LNCAP (cell line): Measurements from ENCODE around the gene CNTNAP2.

ENCODE experiments used
- TF ChIP-seq, protein P1 (sequence below): fragments of 450-650 bp; IDR thresholded peaks from 2 replicates; pipeline ENCODE4 v1.5.1; 2017; ENCODE audit warnings: mild to moderate bottlenecking

The CNTNAP2 gene

DNA sequence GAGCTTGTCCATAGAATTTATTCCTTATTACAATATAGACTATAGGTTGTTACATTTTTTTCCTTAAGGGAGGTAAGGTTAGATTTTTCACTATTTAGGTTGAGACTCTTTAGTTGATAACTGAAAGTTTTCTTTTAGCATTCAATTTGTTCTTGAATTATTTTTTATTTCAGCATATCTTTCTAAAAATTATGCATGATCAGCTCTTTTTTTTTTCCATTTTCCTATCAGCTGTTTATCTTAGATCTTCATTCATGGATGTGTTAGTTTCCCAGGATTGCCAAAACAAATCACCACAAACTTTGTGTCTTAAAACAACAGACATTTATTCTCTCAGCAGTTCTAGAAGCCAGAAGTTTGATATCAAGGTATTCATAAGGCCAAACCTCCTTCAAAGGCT lies 1558.1 kb downstream of the CNTNAP2 start:
- TF ChIP-seq, protein P1, sequence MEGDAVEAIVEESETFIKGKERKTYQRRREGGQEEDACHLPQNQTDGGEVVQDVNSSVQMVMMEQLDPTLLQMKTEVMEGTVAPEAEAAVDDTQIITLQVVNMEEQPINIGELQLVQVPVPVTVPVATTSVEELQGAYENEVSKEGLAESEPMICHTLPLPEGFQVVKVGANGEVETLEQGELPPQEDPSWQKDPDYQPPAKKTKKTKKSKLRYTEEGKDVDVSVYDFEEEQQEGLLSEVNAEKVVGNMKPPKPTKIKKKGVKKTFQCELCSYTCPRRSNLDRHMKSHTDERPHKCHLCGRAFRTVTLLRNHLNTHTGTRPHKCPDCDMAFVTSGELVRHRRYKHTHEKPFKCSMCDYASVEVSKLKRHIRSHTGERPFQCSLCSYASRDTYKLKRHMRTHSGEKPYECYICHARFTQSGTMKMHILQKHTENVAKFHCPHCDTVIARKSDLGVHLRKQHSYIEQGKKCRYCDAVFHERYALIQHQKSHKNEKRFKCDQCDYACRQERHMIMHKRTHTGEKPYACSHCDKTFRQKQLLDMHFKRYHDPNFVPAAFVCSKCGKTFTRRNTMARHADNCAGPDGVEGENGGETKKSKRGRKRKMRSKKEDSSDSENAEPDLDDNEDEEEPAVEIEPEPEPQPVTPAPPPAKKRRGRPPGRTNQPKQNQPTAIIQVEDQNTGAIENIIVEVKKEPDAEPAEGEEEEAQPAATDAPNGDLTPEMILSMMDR, result no peak

DNA sequence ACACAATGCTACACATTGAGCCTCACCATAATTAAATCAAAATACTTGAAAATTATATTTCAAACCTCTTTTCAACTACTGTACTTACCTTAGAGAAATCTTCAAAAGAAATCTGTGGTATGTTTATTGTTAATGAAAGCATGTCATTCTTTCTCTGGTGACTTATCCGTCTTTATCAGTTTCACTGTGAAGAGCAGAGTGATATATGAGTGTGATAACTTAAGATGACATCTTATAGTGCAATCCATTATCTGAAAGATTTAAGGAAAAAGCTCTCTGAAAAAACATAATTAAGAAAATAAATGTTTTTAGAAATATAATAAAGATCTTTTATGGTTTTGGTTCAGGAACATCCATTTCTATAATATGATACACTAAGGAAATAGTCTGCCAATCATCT lies 1562.3 kb downstream of the CNTNAP2 start:
- TF ChIP-seq, protein P1, result no peak

DNA sequence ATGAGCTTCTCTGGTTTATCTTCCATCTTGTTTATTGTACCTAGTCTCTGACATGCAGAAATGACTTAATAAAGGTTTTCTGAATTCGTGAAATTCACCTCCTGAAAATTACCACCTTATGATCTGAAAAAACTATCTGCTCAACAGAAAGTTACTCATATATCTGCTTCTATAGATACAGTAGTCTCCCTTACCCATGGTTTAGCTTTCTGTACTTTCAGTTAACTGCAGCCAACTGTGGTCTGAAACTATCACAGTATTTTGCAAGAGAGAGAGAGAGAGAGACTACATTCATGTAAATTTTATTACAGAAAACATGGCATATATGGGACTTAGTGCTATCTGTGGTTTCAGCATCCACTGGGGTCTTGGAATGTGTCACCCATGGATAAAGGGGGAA lies 1564.9 kb downstream of the CNTNAP2 start:
- TF ChIP-seq, protein P1, result no peak

DNA sequence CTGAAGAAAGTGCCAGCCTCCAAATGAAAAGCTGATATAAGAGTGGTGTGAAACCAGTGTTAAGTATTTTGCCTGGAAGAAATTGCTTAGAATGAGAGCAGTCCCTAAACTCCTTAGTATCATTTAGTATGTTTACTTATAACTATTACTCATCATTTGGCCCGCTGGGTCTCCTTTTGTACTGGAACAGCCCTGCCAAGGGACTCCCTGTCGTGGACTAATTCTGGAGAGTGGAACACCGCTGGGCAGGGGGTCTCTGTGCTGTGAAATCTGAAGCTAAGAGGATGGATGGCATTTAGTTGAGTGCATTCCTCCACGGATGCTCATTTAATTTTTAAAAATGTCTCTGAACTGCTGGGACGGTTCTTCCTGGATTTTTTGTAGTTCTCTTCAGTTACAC lies 1584.1 kb downstream of the CNTNAP2 start:
- TF ChIP-seq, protein P1, result no peak

DNA sequence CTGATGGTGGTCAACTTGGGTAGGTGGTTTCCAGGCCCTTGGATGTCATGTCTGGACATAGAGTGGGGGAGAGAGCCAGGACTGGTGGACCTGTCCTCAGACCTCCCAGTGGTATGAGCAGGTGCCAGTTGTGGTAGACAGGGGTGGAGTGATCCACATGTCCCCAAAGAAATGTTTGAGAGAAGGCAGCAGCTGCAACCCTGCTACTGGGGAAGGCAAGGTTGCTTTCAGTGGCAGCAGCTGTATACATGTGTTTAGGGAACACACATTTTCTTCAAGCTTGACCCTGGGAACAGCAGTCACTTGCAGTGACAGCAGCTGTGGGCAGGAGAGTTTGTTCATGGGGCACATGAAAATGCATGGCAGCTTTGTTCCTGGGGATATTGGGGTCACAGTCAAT lies 1591.3 kb downstream of the CNTNAP2 start:
- TF ChIP-seq, protein P1, result no peak

DNA sequence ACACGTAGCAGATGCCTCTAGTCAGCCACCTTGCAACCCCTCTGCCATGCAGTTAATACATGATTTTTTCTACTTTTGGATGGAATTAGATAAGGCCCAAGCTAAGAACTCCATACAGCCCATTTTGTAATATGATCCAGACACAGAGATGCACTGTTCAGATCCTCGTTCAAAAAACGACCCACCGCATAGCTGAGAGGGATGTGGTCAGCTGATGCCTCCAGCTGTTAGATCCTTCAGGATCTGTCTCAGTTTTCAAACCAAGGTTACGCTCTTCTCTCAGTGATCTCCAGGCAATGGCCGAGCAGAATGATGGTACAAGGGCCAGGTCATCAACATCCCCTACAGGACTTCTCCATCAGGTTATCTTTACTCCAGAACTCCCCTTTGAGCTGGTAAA lies 1592.3 kb downstream of the CNTNAP2 start:
- TF ChIP-seq, protein P1, result no peak

DNA sequence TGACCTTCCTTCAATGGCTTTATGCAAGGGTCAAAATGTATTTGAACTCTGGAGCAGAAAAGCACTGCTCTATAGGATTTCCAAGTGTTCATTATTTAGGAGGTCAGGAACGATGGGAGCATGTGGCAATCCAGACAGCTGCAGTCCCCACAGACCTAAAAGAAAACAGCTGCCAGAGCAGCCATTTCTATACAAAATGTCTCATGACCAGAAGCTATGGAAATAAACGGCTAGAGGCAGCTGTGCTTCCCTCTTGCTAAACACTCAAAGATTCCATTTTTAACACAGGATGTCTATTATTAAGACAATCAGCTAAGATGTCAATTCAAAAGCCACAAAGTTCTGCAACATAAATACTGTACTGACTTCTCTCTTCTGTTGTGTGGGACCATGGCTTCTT lies 1594.8 kb downstream of the CNTNAP2 start:
- TF ChIP-seq, protein P1, result no peak
